Measurements from ENCODE around the gene TSR3.

Gene TSR3

GRCh38 chr16:1348441-1348840 is 3.2 kb downstream of the TSR3 start:
- Mint-ChIP-seq H3K36me3 (no peaks in the 10 kb centered on the region), H3K9me3 (no peaks in the 10 kb centered on the region), H3K27me3 (no peaks in the 10 kb centered on the region), H3K4me1 (peaks cover 18% of the 10 kb centered on the region), H3K4me3 (no peak overlapping the region), H3K27ac (no peak overlapping the region)

- H3K4me3 Mint-ChIP-seq: no peak overlapping the region
- no peaks in the 10 kb centered on the region for H3K27me3 Mint-ChIP-seq
- no peak overlapping the region for H3K27ac Mint-ChIP-seq
- H3K36me3 Mint-ChIP-seq: no peaks in the 10 kb centered on the region
- no peaks in the 10 kb centered on the region for H3K9me3 Mint-ChIP-seq
- H3K4me1 Mint-ChIP-seq: peaks cover 18% of the 10 kb centered on the region
These were observed 3.7 kb downstream of the TSR3 start for GRCh38 chr16:1347962-1348361.

GRCh38 chr16:1347286-1347855 is 4.3 kb downstream of the TSR3 start:
- Mint-ChIP-seq H3K27ac (no peak overlapping the region), H3K4me1 (peaks cover 20% of the 10 kb centered on the region), H3K27me3 (no peaks in the 10 kb centered on the region), H3K36me3 (no peaks in the 10 kb centered on the region), H3K9me3 (no peaks in the 10 kb centered on the region), H3K4me3 (no peak overlapping the region)

GRCh38 chr16:1346422-1347285 is 5.0 kb downstream of the TSR3 start:
- Mint-ChIP-seq H3K4me3 (no peak overlapping the region), H3K36me3 (no peaks in the 10 kb centered on the region), H3K27ac (peak overlapping the region; percentile 30), H3K9me3 (no peaks in the 10 kb centered on the region), H3K27me3 (no peaks in the 10 kb centered on the region), H3K4me1 (peaks cover 22% of the 10 kb centered on the region)

GRCh38 chr16:1345651-1346421 is 5.8 kb downstream of the TSR3 start:
- Mint-ChIP-seq H3K36me3 (no peaks in the 10 kb centered on the region), H3K9me3 (no peaks in the 10 kb centered on the region), H3K4me3 (no peak overlapping the region), H3K4me1 (peaks cover 22% of the 10 kb centered on the region), H3K27me3 (no peaks in the 10 kb centered on the region), H3K27ac (no peak overlapping the region)

- peaks cover 17% of the 10 kb centered on the region for H3K4me1 Mint-ChIP-seq
- H3K27me3 Mint-ChIP-seq: no peaks in the 10 kb centered on the region
- H3K9me3 Mint-ChIP-seq: no peaks in the 10 kb centered on the region
- no peak overlapping the region for H3K27ac Mint-ChIP-seq
- H3K36me3 Mint-ChIP-seq: no peaks in the 10 kb centered on the region
- no peak overlapping the region for H3K4me3 Mint-ChIP-seq
These were observed 6.6 kb downstream of the TSR3 start for GRCh38 chr16:1345087-1345486.

GRCh38 chr16:1344499-1344898 is 7.2 kb downstream of the TSR3 start:
- Mint-ChIP-seq H3K36me3 (no peaks in the 10 kb centered on the region), H3K27me3 (no peaks in the 10 kb centered on the region), H3K27ac (peak overlapping the region; percentile 51), H3K9me3 (no peaks in the 10 kb centered on the region), H3K4me1 (peaks cover 15% of the 10 kb centered on the region), H3K4me3 (no peak overlapping the region)

- H3K4me3 Mint-ChIP-seq: peak overlapping the region; percentile 70
- peaks cover 15% of the 10 kb centered on the region for H3K4me1 Mint-ChIP-seq
- H3K27me3 Mint-ChIP-seq: no peaks in the 10 kb centered on the region
- H3K27ac Mint-ChIP-seq: peak overlapping the region; percentile 84
- no peaks in the 10 kb centered on the region for H3K9me3 Mint-ChIP-seq
- H3K36me3 Mint-ChIP-seq: no peaks in the 10 kb centered on the region
These were observed 8.0 kb downstream of the TSR3 start for GRCh38 chr16:1343428-1344242.

GRCh38 chr16:1342526-1343427 is 8.9 kb downstream of the TSR3 start:
- Mint-ChIP-seq H3K9me3 (no peaks in the 10 kb centered on the region), H3K36me3 (no peaks in the 10 kb centered on the region), H3K4me1 (peaks cover 15% of the 10 kb centered on the region), H3K27me3 (no peaks in the 10 kb centered on the region), H3K4me3 (peak overlapping the region; percentile 70), H3K27ac (peak overlapping the region; percentile 84)

- Mint-ChIP-seq H3K27me3 (no peaks in the 10 kb centered on the region), H3K27ac (no peak overlapping the region), H3K36me3 (no peaks in the 10 kb centered on the region), H3K4me1 (peaks cover 15% of the 10 kb centered on the region), H3K4me3 (peak overlapping the region; percentile 70), H3K9me3 (no peaks in the 10 kb centered on the region)
These were observed 9.9 kb downstream of the TSR3 start for GRCh38 chr16:1341495-1342420.

- no peaks in the 10 kb centered on the region for H3K36me3 Mint-ChIP-seq
- H3K27ac Mint-ChIP-seq: no peak overlapping the region
- peaks cover 15% of the 10 kb centered on the region for H3K4me1 Mint-ChIP-seq
- H3K4me3 Mint-ChIP-seq: no peak overlapping the region
- no peaks in the 10 kb centered on the region for H3K27me3 Mint-ChIP-seq
- no peaks in the 10 kb centered on the region for H3K9me3 Mint-ChIP-seq
These were observed 10.8 kb downstream of the TSR3 start for GRCh38 chr16:1340730-1341494.

GRCh38 chr16:1338855-1339675 is 12.6 kb downstream of the TSR3 start:
- peaks cover 15% of the 10 kb centered on the region for H3K4me1 Mint-ChIP-seq
- no peak overlapping the region for H3K27ac Mint-ChIP-seq
- H3K9me3 Mint-ChIP-seq: no peaks in the 10 kb centered on the region
- no peaks in the 10 kb centered on the region for H3K36me3 Mint-ChIP-seq
- H3K27me3 Mint-ChIP-seq: peaks cover 2% of the 10 kb centered on the region
- H3K4me3 Mint-ChIP-seq: no peak overlapping the region

All from activated naive CD4-positive, alpha-beta T cell treated with anti-CD3 and anti-CD28 coated beads, Interleukin-2, amount 50 U/mL, for 24 hours (primary cell).